GM13977 (cell line): ENCODE data around the gene TMEM132C.
"Not testable (repeated sequence)": the region's sequence is repeated elsewhere in the genome, so short reads cannot be mapped to it uniquely, and the experiment has no call there.

ENCODE experiments used
- DNase-seq: peaks from one replicate; pipeline ENCODE4 v3.0.0; 2012; ENCODE audit warnings: low spot score
- CTCF ChIP-seq: IDR thresholded peaks from 2 replicates; pipeline ENCODE4 v1.5.1; 2012; ENCODE audit warnings: mild to moderate bottlenecking, control low read depth; ENCODE audit not compliant: insufficient read depth; ENCODE audit errors: extremely low read depth, missing control alignments
- in situ Hi-C: fragments of 300-500 bp; cut with MboI; formaldehyde crosslinking; loops from one replicate; pipeline ENCODE4 v1.12.0; 2022; ENCODE audit warnings: low sequenced_read_pairs, low pct_unique_long_range_greater_than_20kb, mixed read lengths, inconsistent platforms; ENCODE audit not compliant: unreplicated experiment

The TMEM132C gene

DNA sequence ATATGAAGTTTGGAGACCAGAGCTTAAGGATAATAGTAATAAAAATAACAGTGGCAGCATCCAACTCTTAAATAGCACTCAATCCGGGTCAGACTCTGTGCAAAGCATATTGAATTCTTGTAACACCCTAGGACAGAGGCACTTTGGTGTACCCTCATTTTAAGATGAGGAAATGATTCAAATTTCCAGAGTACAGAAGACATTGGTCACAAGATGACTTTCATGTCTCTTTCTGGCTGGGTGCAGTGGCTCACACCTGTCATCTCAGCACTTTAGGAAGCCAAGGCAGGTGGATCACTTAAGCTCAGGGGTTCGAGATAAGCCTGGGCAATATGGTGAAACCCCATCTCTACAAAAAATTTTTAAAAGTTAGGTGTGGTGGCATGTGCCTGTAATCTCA, 320.9 kb downstream of the TMEM132C start:
- no peak for TF ChIP-seq CTCF
- in situ Hi-C loops = no loop called here
- DNase-seq = no peak

GRCh38 chr12:128592220-128592744, 325.3 kb downstream of the TMEM132C start:
- in situ Hi-C loops = no loop called here
- DNase-seq = no peak

DNA sequence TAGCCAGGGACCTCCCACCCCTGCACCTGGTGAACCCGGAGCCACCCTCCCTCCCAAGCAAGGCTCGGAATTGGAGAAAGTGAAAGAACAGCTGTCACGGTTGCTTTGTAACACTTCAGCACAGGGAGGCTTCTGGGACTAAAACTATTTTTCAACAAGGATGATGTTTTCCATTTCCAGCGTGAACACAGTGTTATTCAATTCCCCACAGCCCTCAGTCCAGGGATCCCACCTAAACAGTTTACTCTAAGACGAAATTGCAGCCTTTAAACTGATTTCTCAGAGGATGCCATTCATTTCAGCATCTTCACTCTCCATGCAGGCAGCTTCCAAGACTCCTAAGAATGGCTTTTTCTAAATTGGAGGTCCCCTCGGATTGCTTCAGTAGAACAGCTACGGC, 327.6 kb downstream of the TMEM132C start:
- no peak for DNase-seq
- in situ Hi-C loops = no loop called here
- TF ChIP-seq CTCF = no peak

More at GRCh38 chr12:128592220-128592744, 325.3 kb downstream of the TMEM132C start:
- no peak for TF ChIP-seq CTCF

GRCh38 chr12:128595609-128596008, 328.6 kb downstream of the TMEM132C start:
- in situ Hi-C loops = no loop called here
- no peak for DNase-seq
- no peak for TF ChIP-seq CTCF

GRCh38 chr12:128600886-128601285, 333.9 kb downstream of the TMEM132C start:
- DNase-seq = no peak
- in situ Hi-C loops = no loop called here
- no peak for TF ChIP-seq CTCF

- DNase-seq = no peak
- TF ChIP-seq CTCF = no peak
- in situ Hi-C loops = no loop called here
Measured at GRCh38 chr12:128603573-128604115, 336.7 kb downstream of the TMEM132C start.

DNA sequence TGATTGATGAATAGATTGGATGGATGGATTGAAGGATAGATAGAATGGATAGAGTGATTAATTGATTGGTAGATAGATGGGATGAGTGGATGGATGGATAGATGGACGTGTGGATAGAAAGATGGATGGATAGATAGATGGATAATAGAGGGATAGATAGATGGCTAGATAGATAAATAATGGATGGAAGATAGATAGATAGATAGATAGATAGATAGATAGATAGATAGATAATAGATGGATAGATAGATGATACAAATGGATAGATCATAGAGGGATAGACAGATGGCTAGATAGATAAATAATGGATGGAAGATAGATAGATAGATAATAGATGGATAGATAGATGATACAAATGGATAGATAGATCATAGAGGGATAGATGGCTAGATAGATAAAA, 337.2 kb downstream of the TMEM132C start:
- in situ Hi-C loops, DNase-seq: not testable (repeated sequence)
